ENCODE data around the gene CDH4. TPM values are rescaled to one million over a fixed set of nuclear protein-coding genes. Genes with fewer than 3 reads are reported as not detected.

CDH4 gene
- total and polyA plus RNA-seq, 2 donors (not counting 1 experiment from before 2014, with no cell fraction given): not detected

GRCh38 chr20:61919239-61919638 lies 667.2 kb downstream of the CDH4 start:
- CTCF ChIA-PET: no interaction called here
- POLR2A ChIA-PET: no interaction called here

More at GRCh38 chr20:61919239-61919638, 667.2 kb downstream of the CDH4 start:
- Histone ChIP-seq H3K4me1 (ENCODE audit: control insufficient read depth in 2 of 2, insufficient read depth in 2 of 2, low read length in 2 of 2) (no peaks in the 10 kb centered on the region), H3K4me3 (ENCODE audit: control extremely low read depth in 1 of 5, extremely low read depth in 1 of 5, insufficient read depth in 1 of 5, low read depth in 2 of 5, low read length in 4 of 5) (no peak overlapping the region), H4K20me1 (ENCODE audit: control insufficient read depth, insufficient read depth, low read length, poor library complexity, severe bottlenecking) (no peaks in the 10 kb centered on the region), H3K36me3 (replicated peaks in 1 of 2; ENCODE audit: control extremely low read depth in 1 of 2, control insufficient read depth in 1 of 2, extremely low read depth in 1 of 2, insufficient read depth in 2 of 2, low read length in 1 of 2) (no peaks in the 10 kb centered on the region), H3K27ac (ENCODE audit: low read length in 2 of 2) (no peak overlapping the region), H3K79me2 (ENCODE audit: control insufficient read depth, insufficient read depth, low read length) (no peaks in the 10 kb centered on the region), H2AFZ (ENCODE audit: insufficient read depth, low read depth, low read length, poor library complexity, severe bottlenecking) (no peak overlapping the region), H3K27me3 (replicated peaks in 1 of 4; ENCODE audit: control extremely low read depth in 1 of 4, control insufficient read depth in 3 of 4, insufficient read depth in 4 of 4, low read length in 3 of 4) (peaks cover 0 to 3% (median 0%) of the 10 kb centered on the region in 4 experiments), H3K9ac (ENCODE audit: low read length) (no peak overlapping the region), H3K9me3 (ENCODE audit: control extremely low read depth in 1 of 3, control insufficient read depth in 2 of 3, insufficient read depth in 1 of 3, low read length in 2 of 3) (peaks cover 0 to 26% (median 0%) of the 10 kb centered on the region in 3 donors), H3K4me2 (replicated peaks; ENCODE audit: low read depth, low read length, poor library complexity, severe bottlenecking) (no peak overlapping the region)
- no peaks in the 10 kb centered on the region for H3K4me1 Mint-ChIP-seq
- H3K27ac Mint-ChIP-seq: no peak overlapping the region
- DNase-seq (no peak), ATAC-seq (ENCODE audit: low read depth) (no peak)
- 98% methylated on average over 5 of the region's 6 CpGs for WGBS (ENCODE audit: insufficient coverage)
- intact Hi-C loops (cut with micrococcal nuclease): no loop called here
- no peaks in the 10 kb centered on the region for H3K9me3 Mint-ChIP-seq (ENCODE audit: insufficient read depth)
- H3K27me3 Mint-ChIP-seq: peaks cover 8% of the 10 kb centered on the region
- H3K4me3 Mint-ChIP-seq: no peak overlapping the region
- TF ChIP-seq EZH2 (IDR thresholded peaks at IDR 0.05; ENCODE audit: borderline replicate concordance, insufficient read depth, low read depth, low read length, poor library complexity, severe bottlenecking): no peak
- no peak for TF ChIP-seq CTCF (IDR thresholded peaks at IDR 0.05)

Measured in B cell (primary cell).